Measurements from ENCODE around the gene PRRT1.

DNA sequence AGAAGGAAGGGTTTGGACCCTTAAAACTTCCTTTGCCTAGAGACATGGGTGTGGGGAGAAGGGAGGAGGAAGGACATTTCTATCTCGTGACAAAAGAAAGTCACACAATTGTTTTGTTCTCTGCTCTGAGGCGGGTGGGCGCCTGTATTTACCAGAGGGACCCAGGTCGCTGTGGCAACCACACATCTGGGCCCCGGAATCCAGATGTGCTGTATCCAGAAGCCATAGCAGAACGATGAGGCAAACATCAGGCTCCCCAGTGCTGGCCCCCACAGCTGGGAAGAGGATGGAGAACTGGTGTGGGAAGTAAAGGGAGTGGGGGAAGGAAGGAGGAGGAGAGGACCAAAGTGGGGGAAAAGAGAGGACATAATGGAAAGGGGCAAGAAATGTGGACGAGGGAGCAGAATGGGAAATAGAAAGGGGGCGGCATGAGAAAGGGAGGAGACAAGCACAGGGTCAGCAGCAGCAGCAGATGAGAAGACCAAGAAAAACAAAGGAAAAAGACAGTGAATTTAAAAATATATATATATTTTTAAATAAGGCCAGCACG lies 39.2 kb downstream of the PRRT1 start:
- TF ChIP-seq, protein P1, sequence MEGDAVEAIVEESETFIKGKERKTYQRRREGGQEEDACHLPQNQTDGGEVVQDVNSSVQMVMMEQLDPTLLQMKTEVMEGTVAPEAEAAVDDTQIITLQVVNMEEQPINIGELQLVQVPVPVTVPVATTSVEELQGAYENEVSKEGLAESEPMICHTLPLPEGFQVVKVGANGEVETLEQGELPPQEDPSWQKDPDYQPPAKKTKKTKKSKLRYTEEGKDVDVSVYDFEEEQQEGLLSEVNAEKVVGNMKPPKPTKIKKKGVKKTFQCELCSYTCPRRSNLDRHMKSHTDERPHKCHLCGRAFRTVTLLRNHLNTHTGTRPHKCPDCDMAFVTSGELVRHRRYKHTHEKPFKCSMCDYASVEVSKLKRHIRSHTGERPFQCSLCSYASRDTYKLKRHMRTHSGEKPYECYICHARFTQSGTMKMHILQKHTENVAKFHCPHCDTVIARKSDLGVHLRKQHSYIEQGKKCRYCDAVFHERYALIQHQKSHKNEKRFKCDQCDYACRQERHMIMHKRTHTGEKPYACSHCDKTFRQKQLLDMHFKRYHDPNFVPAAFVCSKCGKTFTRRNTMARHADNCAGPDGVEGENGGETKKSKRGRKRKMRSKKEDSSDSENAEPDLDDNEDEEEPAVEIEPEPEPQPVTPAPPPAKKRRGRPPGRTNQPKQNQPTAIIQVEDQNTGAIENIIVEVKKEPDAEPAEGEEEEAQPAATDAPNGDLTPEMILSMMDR (conservative IDR thresholded peaks at IDR 0.05; ENCODE audit: low read length), result no peak
- TF ChIP-seq EZH2phosphoT487 (IDR thresholded peaks at IDR 0.05; ENCODE audit: borderline replicate concordance, low read depth, low read length), result no peak

Data from OCI-LY7 (cell line).